Liver (tissue), 3 donors: Measurements from ENCODE around the gene INPP5B.

Source experiments
- FOXA1 ChIP-seq: IDR thresholded peaks from 2 replicates; pipeline ENCODE4 v1.6.1; 2016; ENCODE audit warnings: antibody characterized with exemption
- FOXA2 ChIP-seq: IDR thresholded peaks from 2 replicates; pipeline ENCODE4 v1.6.1; 2016; ENCODE audit warnings: antibody characterized with exemption
- GABPA ChIP-seq, 2 donors: IDR thresholded peaks in 1 of 2; conservative IDR thresholded peaks in 1 of 2; 2 replicates each; pipeline ENCODE4 v1.6.1; 2016; ENCODE audit warnings: antibody characterized with exemption in 2 of 2, mild to moderate bottlenecking in 1 of 2, moderate library complexity in 1 of 2
- RAD21 ChIP-seq, 2 donors: IDR thresholded peaks; 2 replicates each; pipeline ENCODE4 v1.6.1; 2016; ENCODE audit warnings: antibody characterized with exemption in 2 of 2, mild to moderate bottlenecking in 2 of 2
- RXRA ChIP-seq, 2 donors: IDR thresholded peaks; 2 replicates each; pipeline ENCODE4 v1.6.1; 2017 to 2018; ENCODE audit warnings: antibody characterized with exemption in 2 of 2, mild to moderate bottlenecking in 1 of 2
- SP1 ChIP-seq: IDR thresholded peaks from 2 replicates; pipeline ENCODE4 v1.6.1; 2018; ENCODE audit warnings: antibody characterized with exemption, mild to moderate bottlenecking
- TAF1 ChIP-seq: conservative IDR thresholded peaks from 2 replicates; pipeline ENCODE4 v1.6.1; 2016; ENCODE audit warnings: antibody characterized with exemption, mild to moderate bottlenecking
- YY1 ChIP-seq: IDR thresholded peaks from 2 replicates; pipeline ENCODE4 v1.6.1; 2016; ENCODE audit warnings: antibody characterized with exemption, mild to moderate bottlenecking
- TF ChIP-seq, protein P1 (sequence below): fragments of 150-350 bp; IDR thresholded peaks from 2 replicates; pipeline ENCODE4 v1.5.1; 2017; ENCODE audit warnings: improper control_type of control experiment, low read depth, low read length; ENCODE audit not compliant: missing input control
- TF ChIP-seq, protein P2 (sequence below): IDR thresholded peaks from 2 replicates; pipeline ENCODE4 v1.6.1; 2016; ENCODE audit warnings: antibody characterized with exemption
- TF ChIP-seq, protein P3 (sequence below): IDR thresholded peaks from 2 replicates; pipeline ENCODE4 v1.6.1; 2016; ENCODE audit warnings: antibody characterized with exemption, mild to moderate bottlenecking
- donor health status: healthy.
- donor health status: healthy.

DNA sequence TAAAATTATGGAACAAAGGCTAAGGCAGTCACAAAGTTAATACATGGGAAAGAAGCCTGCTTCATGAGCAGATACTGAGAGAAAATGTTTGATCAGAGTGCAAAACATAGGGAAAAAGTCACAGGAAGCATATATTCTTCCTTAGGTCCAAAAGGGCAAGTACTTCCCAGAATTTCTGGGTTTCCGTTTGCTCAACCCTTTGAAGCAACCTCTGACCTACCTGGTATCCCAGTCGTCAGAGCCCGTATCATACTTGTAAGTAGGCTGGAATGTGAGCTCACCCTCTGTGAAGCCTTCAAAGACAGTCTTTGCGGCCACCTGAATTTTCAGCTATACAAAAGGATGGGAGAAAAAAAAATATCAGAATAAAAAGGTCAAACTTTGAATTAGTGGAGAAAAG, 67.0 kb downstream of the INPP5B start:
- TF ChIP-seq, protein P1, sequence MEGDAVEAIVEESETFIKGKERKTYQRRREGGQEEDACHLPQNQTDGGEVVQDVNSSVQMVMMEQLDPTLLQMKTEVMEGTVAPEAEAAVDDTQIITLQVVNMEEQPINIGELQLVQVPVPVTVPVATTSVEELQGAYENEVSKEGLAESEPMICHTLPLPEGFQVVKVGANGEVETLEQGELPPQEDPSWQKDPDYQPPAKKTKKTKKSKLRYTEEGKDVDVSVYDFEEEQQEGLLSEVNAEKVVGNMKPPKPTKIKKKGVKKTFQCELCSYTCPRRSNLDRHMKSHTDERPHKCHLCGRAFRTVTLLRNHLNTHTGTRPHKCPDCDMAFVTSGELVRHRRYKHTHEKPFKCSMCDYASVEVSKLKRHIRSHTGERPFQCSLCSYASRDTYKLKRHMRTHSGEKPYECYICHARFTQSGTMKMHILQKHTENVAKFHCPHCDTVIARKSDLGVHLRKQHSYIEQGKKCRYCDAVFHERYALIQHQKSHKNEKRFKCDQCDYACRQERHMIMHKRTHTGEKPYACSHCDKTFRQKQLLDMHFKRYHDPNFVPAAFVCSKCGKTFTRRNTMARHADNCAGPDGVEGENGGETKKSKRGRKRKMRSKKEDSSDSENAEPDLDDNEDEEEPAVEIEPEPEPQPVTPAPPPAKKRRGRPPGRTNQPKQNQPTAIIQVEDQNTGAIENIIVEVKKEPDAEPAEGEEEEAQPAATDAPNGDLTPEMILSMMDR = no peak
- TF ChIP-seq, protein P2, sequence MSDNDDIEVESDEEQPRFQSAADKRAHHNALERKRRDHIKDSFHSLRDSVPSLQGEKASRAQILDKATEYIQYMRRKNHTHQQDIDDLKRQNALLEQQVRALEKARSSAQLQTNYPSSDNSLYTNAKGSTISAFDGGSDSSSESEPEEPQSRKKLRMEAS = no peak
- TF ChIP-seq GABPA (IDR thresholded peaks at IDR 0.05 in 1 of 2, conservative IDR thresholded peaks at IDR 0.05 in 1 of 2) (no peak), FOXA2 (no peak), RAD21 (IDR thresholded peaks at IDR 0.05) (no peak), FOXA1 (no peak), TAF1 (no peak), RXRA (IDR thresholded peaks at IDR 0.05) (peak; percentile 15 to 45), YY1 (no peak), SP1 (peak; percentile 73)
- TF ChIP-seq, protein P3, sequence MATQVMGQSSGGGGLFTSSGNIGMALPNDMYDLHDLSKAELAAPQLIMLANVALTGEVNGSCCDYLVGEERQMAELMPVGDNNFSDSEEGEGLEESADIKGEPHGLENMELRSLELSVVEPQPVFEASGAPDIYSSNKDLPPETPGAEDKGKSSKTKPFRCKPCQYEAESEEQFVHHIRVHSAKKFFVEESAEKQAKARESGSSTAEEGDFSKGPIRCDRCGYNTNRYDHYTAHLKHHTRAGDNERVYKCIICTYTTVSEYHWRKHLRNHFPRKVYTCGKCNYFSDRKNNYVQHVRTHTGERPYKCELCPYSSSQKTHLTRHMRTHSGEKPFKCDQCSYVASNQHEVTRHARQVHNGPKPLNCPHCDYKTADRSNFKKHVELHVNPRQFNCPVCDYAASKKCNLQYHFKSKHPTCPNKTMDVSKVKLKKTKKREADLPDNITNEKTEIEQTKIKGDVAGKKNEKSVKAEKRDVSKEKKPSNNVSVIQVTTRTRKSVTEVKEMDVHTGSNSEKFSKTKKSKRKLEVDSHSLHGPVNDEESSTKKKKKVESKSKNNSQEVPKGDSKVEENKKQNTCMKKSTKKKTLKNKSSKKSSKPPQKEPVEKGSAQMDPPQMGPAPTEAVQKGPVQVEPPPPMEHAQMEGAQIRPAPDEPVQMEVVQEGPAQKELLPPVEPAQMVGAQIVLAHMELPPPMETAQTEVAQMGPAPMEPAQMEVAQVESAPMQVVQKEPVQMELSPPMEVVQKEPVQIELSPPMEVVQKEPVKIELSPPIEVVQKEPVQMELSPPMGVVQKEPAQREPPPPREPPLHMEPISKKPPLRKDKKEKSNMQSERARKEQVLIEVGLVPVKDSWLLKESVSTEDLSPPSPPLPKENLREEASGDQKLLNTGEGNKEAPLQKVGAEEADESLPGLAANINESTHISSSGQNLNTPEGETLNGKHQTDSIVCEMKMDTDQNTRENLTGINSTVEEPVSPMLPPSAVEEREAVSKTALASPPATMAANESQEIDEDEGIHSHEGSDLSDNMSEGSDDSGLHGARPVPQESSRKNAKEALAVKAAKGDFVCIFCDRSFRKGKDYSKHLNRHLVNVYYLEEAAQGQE = no peak
